OCI-M2 (cell line): ENCODE data around the gene CCDC149.
"Not testable (repeated sequence)": the region's sequence is repeated elsewhere in the genome, so short reads cannot be mapped to it uniquely, and the experiment has no call there.

Experiments used
- DNase-seq: peaks from one replicate; lab custom pipeline; 2025; ENCODE audit not compliant: unreplicated experiment; lab: John Stamatoyannopoulos, UW

The CCDC149 gene

GRCh38 chr4:24917076-24917856, 4.4 kb upstream of the CCDC149 start:
- DNase-seq, result no peak

GRCh38 chr4:24915121-24915922, 2.5 kb upstream of the CCDC149 start:
- no peak for DNase-seq

- DNase-seq, result no peak
Measured at GRCh38 chr4:24914460-24914859, 1.6 kb upstream of the CCDC149 start.

GRCh38 chr4:24913119-24913485, 260 bp upstream of the CCDC149 start:
- no peak for DNase-seq

GRCh38 chr4:24910499-24910898, 2.3 kb downstream of the CCDC149 start:
- DNase-seq, result no peak

GRCh38 chr4:24909606-24910005, 3.2 kb downstream of the CCDC149 start:
- DNase-seq, result not testable (repeated sequence)

- no peak for DNase-seq
Measured at GRCh38 chr4:24897639-24898038, 15.2 kb downstream of the CCDC149 start.

GRCh38 chr4:24896977-24897376, 15.9 kb downstream of the CCDC149 start:
- no peak for DNase-seq

- DNase-seq, result no peak
Measured at GRCh38 chr4:24896056-24896455, 16.8 kb downstream of the CCDC149 start.

GRCh38 chr4:24895461-24895860, 17.4 kb downstream of the CCDC149 start:
- no peak for DNase-seq

GRCh38 chr4:24894846-24895245, 18.0 kb downstream of the CCDC149 start:
- no peak for DNase-seq

- no peak for DNase-seq
Measured at GRCh38 chr4:24894243-24894642, 18.6 kb downstream of the CCDC149 start.

- DNase-seq, result no peak
Measured at GRCh38 chr4:24892778-24893177, 20.1 kb downstream of the CCDC149 start.

- DNase-seq, result no peak
Measured at GRCh38 chr4:24892278-24892677, 20.6 kb downstream of the CCDC149 start.

GRCh38 chr4:24890561-24891126, 22.2 kb downstream of the CCDC149 start:
- DNase-seq, result no peak

GRCh38 chr4:24889991-24890390, 22.9 kb downstream of the CCDC149 start:
- DNase-seq, result no peak

- no peak for DNase-seq
Measured at GRCh38 chr4:24888475-24889344, 24.1 kb downstream of the CCDC149 start.

- no peak for DNase-seq
Measured at GRCh38 chr4:24887881-24888430, 24.9 kb downstream of the CCDC149 start.

GRCh38 chr4:24886596-24886995, 26.2 kb downstream of the CCDC149 start:
- DNase-seq, result no peak

GRCh38 chr4:24885342-24885741, 27.5 kb downstream of the CCDC149 start:
- no peak for DNase-seq

- DNase-seq, result no peak
Measured at GRCh38 chr4:24884902-24885301, 27.9 kb downstream of the CCDC149 start.
